ENCODE measurements around the gene TJP2.

Gene TJP2

GRCh38 chr9:69174616-69175463, 763 bp downstream of the TJP2 start:
- H3K9me3 ChIP-seq (ENCODE audit: severe bottlenecking), result no peaks in the 10 kb centered on the region
- H3K27ac ChIP-seq, result peak overlapping the region; percentile 86; the same call in 1 of the 2 replicates
- TF ChIP-seq CTCF (IDR thresholded peaks at IDR 0.05; ENCODE audit: low read depth, low read length), result no peak
- peak overlapping the region; percentile 95 for H3K4me3 ChIP-seq (ENCODE audit: low read depth, low read length)
- no peaks in the 10 kb centered on the region for H3K36me3 ChIP-seq
- no peaks in the 10 kb centered on the region for H3K27me3 ChIP-seq (ENCODE audit: insufficient read depth, low read depth, severe bottlenecking)
- DNase-seq, result peak; percentile 32

GRCh38 chr9:69175486-69175885, 1.4 kb downstream of the TJP2 start:
- no peak overlapping the region for H3K27ac ChIP-seq
- H3K27me3 ChIP-seq (ENCODE audit: insufficient read depth, low read depth, severe bottlenecking), result no peaks in the 10 kb centered on the region
- H3K36me3 ChIP-seq, result no peaks in the 10 kb centered on the region
- TF ChIP-seq CTCF (IDR thresholded peaks at IDR 0.05; ENCODE audit: low read depth, low read length), result no peak
- no peaks in the 10 kb centered on the region for H3K9me3 ChIP-seq (ENCODE audit: severe bottlenecking)
- no peak for DNase-seq
- H3K4me3 ChIP-seq (ENCODE audit: low read depth, low read length), result no peak overlapping the region

- no peaks in the 10 kb centered on the region for H3K36me3 ChIP-seq
- H3K4me3 ChIP-seq (ENCODE audit: low read depth, low read length), result no peak overlapping the region
- no peak for DNase-seq
- H3K27me3 ChIP-seq (ENCODE audit: insufficient read depth, low read depth, severe bottlenecking), result no peaks in the 10 kb centered on the region
- no peak overlapping the region for H3K27ac ChIP-seq
- H3K9me3 ChIP-seq (ENCODE audit: severe bottlenecking), result no peaks in the 10 kb centered on the region
- TF ChIP-seq CTCF (IDR thresholded peaks at IDR 0.05; ENCODE audit: low read depth, low read length), result no peak
Observed at GRCh38 chr9:69176471-69177171, 2.5 kb downstream of the TJP2 start.

- H3K9me3 ChIP-seq (ENCODE audit: severe bottlenecking), result no peaks in the 10 kb centered on the region
- H3K4me3 ChIP-seq (ENCODE audit: low read depth, low read length), result no peak overlapping the region
- DNase-seq, result no peak
- H3K36me3 ChIP-seq, result no peaks in the 10 kb centered on the region
- no peak for TF ChIP-seq CTCF (IDR thresholded peaks at IDR 0.05; ENCODE audit: low read depth, low read length)
- no peaks in the 10 kb centered on the region for H3K27me3 ChIP-seq (ENCODE audit: insufficient read depth, low read depth, severe bottlenecking)
- no peak overlapping the region for H3K27ac ChIP-seq
Observed at GRCh38 chr9:69178583-69179011, 4.5 kb downstream of the TJP2 start.

GRCh38 chr9:69179037-69179436, 5.0 kb downstream of the TJP2 start:
- TF ChIP-seq CTCF (IDR thresholded peaks at IDR 0.05; ENCODE audit: low read depth, low read length), result no peak
- Histone ChIP-seq H3K4me3 (ENCODE audit: low read depth, low read length) (no peak overlapping the region), H3K27ac (no peak overlapping the region), H3K9me3 (ENCODE audit: severe bottlenecking) (no peaks in the 10 kb centered on the region), H3K36me3 (no peaks in the 10 kb centered on the region), H3K27me3 (ENCODE audit: insufficient read depth, low read depth, severe bottlenecking) (no peaks in the 10 kb centered on the region)
- no peak for DNase-seq

All from WERI-Rb-1 (cell line).